Suprapubic skin (tissue), 4 donors: ENCODE measurements around the gene WDR77.

Source experiments
- POLR2A ChIP-seq, 2 donors: fragments of 450-650 bp; IDR thresholded peaks; one replicate each; pipeline ENCODE4 v1.6.1; 2017; ENCODE audit warnings: antibody characterized with exemption in 2 of 2, mild to moderate bottlenecking in 2 of 2, moderate library complexity in 2 of 2
- POLR2AphosphoS5 ChIP-seq, 3 donors: sonication (generic); formaldehyde crosslinking; IDR thresholded peaks; one replicate each; pipeline ENCODE4 v1.6.1; 2017; ENCODE audit warnings: antibody characterized with exemption in 3 of 3
- TF ChIP-seq, protein P1 (sequence below), 2 donors: fragments of 200-600 bp in 1 of 2; fragments of 450-650 bp in 1 of 2; sonication (generic) in 1 of 2; IDR thresholded peaks; one replicate each; pipeline ENCODE4 v1.5.1; 2016 to 2019; ENCODE audit warnings: antibody characterized with exemption in 2 of 2, mild to moderate bottlenecking in 1 of 2, moderate library complexity in 1 of 2

DNA sequence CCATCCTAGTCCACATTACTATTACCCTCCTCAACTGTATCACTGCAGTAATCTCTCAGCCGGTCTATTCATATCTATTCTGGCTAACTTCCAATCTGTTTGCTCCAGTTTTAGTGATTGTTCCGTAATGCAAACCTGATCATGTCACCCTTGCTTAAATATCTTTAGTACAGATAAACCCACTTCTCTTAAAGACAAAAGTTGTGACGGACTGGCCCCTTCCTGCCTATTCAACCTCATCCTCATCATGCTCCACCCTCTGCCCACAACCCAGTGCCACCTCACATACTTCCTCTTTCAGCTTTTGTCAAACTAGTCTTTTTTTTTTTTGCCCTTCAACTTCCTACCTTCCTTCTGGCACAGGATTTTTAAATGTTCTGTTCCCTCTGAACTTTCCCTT, 22.0 kb upstream of the WDR77 start:
- TF ChIP-seq POLR2A (IDR thresholded peaks at IDR 0.05) (no peak), POLR2AphosphoS5 (IDR thresholded peaks at IDR 0.05) (no peak)
- TF ChIP-seq, protein P1, sequence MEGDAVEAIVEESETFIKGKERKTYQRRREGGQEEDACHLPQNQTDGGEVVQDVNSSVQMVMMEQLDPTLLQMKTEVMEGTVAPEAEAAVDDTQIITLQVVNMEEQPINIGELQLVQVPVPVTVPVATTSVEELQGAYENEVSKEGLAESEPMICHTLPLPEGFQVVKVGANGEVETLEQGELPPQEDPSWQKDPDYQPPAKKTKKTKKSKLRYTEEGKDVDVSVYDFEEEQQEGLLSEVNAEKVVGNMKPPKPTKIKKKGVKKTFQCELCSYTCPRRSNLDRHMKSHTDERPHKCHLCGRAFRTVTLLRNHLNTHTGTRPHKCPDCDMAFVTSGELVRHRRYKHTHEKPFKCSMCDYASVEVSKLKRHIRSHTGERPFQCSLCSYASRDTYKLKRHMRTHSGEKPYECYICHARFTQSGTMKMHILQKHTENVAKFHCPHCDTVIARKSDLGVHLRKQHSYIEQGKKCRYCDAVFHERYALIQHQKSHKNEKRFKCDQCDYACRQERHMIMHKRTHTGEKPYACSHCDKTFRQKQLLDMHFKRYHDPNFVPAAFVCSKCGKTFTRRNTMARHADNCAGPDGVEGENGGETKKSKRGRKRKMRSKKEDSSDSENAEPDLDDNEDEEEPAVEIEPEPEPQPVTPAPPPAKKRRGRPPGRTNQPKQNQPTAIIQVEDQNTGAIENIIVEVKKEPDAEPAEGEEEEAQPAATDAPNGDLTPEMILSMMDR (IDR thresholded peaks at IDR 0.05): no peak
